B cell (primary cell): ENCODE measurements around the gene PPP4R1. TPM values are rescaled to one million over a fixed set of nuclear protein-coding genes. Genes with fewer than 3 reads are reported as not detected.

Experiments used
- ATAC-seq: fragments of 200-7000 bp; cut with Tn5 transposase; one replicate; pipeline ENCODE4 v1.10.0; 2021; ENCODE audit warnings: low read depth, mild to moderate bottlenecking, moderate number of reproducible peaks, moderate library complexity
- CTCF ChIA-PET: fragments of 350-600 bp; sonication (Branson Sonifier 250); formaldehyde crosslinking; loops from one replicate; lab custom pipeline; 2021; ENCODE audit warnings: antibody characterized with exemption, inconsistent platforms; lab: Charles Lee
- POLR2A ChIA-PET: fragments of 350-600 bp; sonication (Branson Sonifier 250); formaldehyde crosslinking; loops from one replicate; lab custom pipeline; 2021; ENCODE audit warnings: antibody characterized with exemption; lab: Charles Lee
- DNase-seq: peaks from one replicate; pipeline ENCODE4 v3.0.0; 2013
- H2AFZ ChIP-seq: 2 replicates; pipeline ENCODE4 v1.6.1; 2012; ENCODE audit warnings: mild to moderate bottlenecking, low read depth, low read length; ENCODE audit not compliant: insufficient read depth, poor library complexity, severe bottlenecking
- H3K27ac ChIP-seq, 2 donors: 1 replicate in 1 of 2; 2 replicates in 1 of 2; pipeline ENCODE4 v1.5.1; 2012 to 2013; ENCODE audit warnings: low read length in 2 of 2, mild to moderate bottlenecking in 2 of 2, moderate library complexity in 1 of 2
- H3K27me3 ChIP-seq, 4 experiments: fragments of 200-600 bp in 1 of 4; sonication (generic) in 1 of 4; replicated peaks in 1 of 4; 1 replicate in 2 of 4; 2 replicates in 2 of 4; pipeline versions ENCODE4 v1.6.1 to v1.7.0; 2013 to 2016; ENCODE audit warnings: low read length in 3 of 4, mild to moderate bottlenecking in 2 of 4, mixed read lengths in 1 of 4, moderate library complexity in 1 of 4; ENCODE audit not compliant: insufficient read depth in 4 of 4, control insufficient read depth in 3 of 4; ENCODE audit errors: control extremely low read depth in 1 of 4
- H3K36me3 ChIP-seq, 2 experiments: replicated peaks in 1 of 2; 1 replicate in 1 of 2; 2 replicates in 1 of 2; pipeline versions ENCODE4 v1.6.1 to v1.7.1; 2013; ENCODE audit warnings: low read length in 1 of 2; ENCODE audit not compliant: insufficient read depth in 2 of 2, control insufficient read depth in 1 of 2; ENCODE audit errors: control extremely low read depth in 1 of 2, extremely low read depth in 1 of 2
- H3K4me1 ChIP-seq, 2 donors: fragments of 200-600 bp in 1 of 2; sonication (generic) in 1 of 2; 1 replicate in 1 of 2; 2 replicates in 1 of 2; pipeline versions ENCODE4 v1.5.1 to v1.6.1; 2013 to 2017; ENCODE audit warnings: low read length in 2 of 2; ENCODE audit not compliant: control insufficient read depth in 2 of 2, insufficient read depth in 2 of 2
- H3K4me2 ChIP-seq: replicated peaks from 2 replicates; pipeline ENCODE3; 2012; ENCODE audit warnings: mild to moderate bottlenecking, low read depth, low read length; ENCODE audit not compliant: poor library complexity, severe bottlenecking
- H3K4me3 ChIP-seq, 5 experiments: fragments of 200-600 bp in 1 of 5; sonication (generic) in 1 of 5; 1 replicate in 3 of 5; 2 replicates in 2 of 5; pipeline versions ENCODE4 v1.5.1 to v1.7.0; 2011 to 2016; ENCODE audit warnings: low read length in 4 of 5, mild to moderate bottlenecking in 4 of 5, low read depth in 2 of 5, control low read depth in 1 of 5, moderate library complexity in 1 of 5; ENCODE audit not compliant: insufficient read depth in 1 of 5; ENCODE audit errors: control extremely low read depth in 1 of 5, extremely low read depth in 1 of 5
- H3K79me2 ChIP-seq: fragments of 200-600 bp; sonication (generic); one replicate; pipeline ENCODE4 v1.6.0; 2016; ENCODE audit warnings: low read length; ENCODE audit not compliant: control insufficient read depth, insufficient read depth
- H3K9ac ChIP-seq: fragments of 200-600 bp; sonication (generic); 2 replicates; pipeline ENCODE4 v1.6.1; 2017; ENCODE audit warnings: mild to moderate bottlenecking, low read length, moderate library complexity
- H3K9me3 ChIP-seq, 3 donors: one replicate each; pipeline versions ENCODE4 v1.6.1 to v1.7.1; 2013; ENCODE audit warnings: low read length in 2 of 3; ENCODE audit not compliant: control insufficient read depth in 2 of 3, insufficient read depth in 1 of 3; ENCODE audit errors: control extremely low read depth in 1 of 3
- H4K20me1 ChIP-seq: 2 replicates; pipeline ENCODE4 v1.6.0; 2012; ENCODE audit warnings: mild to moderate bottlenecking, low read length; ENCODE audit not compliant: insufficient read depth, control insufficient read depth, poor library complexity, severe bottlenecking
- H3K27ac Mint-ChIP-seq: one replicate; pipeline ENCODE4 v1.8.0; 2021; ENCODE audit warnings: mixed read lengths
- H3K27me3 Mint-ChIP-seq: one replicate; pipeline ENCODE4 v1.8.0; 2021; ENCODE audit warnings: mixed read lengths
- H3K4me1 Mint-ChIP-seq: one replicate; pipeline ENCODE4 v1.8.0; 2021; ENCODE audit warnings: mixed read lengths
- H3K4me3 Mint-ChIP-seq: one replicate; pipeline ENCODE4 v1.8.0; 2021; ENCODE audit warnings: mixed read lengths
- H3K9me3 Mint-ChIP-seq: one replicate; pipeline ENCODE4 v1.8.0; 2022; ENCODE audit warnings: mixed read lengths; ENCODE audit not compliant: insufficient read depth
- EZH2 ChIP-seq: IDR thresholded peaks from 2 replicates; pipeline ENCODE4 v1.6.1; 2012; ENCODE audit warnings: borderline replicate concordance, low read depth, mild to moderate bottlenecking, moderate library complexity, low read length; ENCODE audit not compliant: insufficient read depth, poor library complexity, severe bottlenecking
- WGBS: methylation state at CpG from one replicate; pipeline ENCODE4 v1.1.5; 2013; ENCODE audit warnings: missing lambda C conversion rate; ENCODE audit not compliant: insufficient coverage; 5-methylcytosine and 5-hydroxymethylcytosine counted together
- intact Hi-C: fragments of 100-400 bp; cut with micrococcal nuclease; formaldehyde crosslinking; loops from one replicate; pipeline ENCODE4 v1.10.0; 2022
- polyA plus RNA-seq: library from polyadenylated mRNA; depleted of rRNA; stranded (reverse); fragments of >200 nt; gene quantifications from 2 replicates; pipeline ENCODE4 v1.2.3, GENCODE V29; 2012
- total RNA-seq, 2 donors: library from RNA; stranded (reverse); fragments of 120-200 nt in 1 of 2; gene quantifications; 1 replicate in 1 of 2; 2 replicates in 1 of 2; pipeline versions ENCODE4 v1.2.3 to v1.2.4, GENCODE V29; 2013 to 2022
- TF ChIP-seq, protein P1 (sequence below): fragments of 200-600 bp; IDR thresholded peaks from one replicate; pipeline ENCODE4 v1.8.0; 2022; ENCODE audit warnings: antibody characterized with exemption, mild to moderate bottlenecking

PPP4R1 gene
- total and polyA plus RNA-seq, 2 donors (not counting 1 experiment from before 2014, with no cell fraction given) = 33.4 to 57.1 TPM

DNA sequence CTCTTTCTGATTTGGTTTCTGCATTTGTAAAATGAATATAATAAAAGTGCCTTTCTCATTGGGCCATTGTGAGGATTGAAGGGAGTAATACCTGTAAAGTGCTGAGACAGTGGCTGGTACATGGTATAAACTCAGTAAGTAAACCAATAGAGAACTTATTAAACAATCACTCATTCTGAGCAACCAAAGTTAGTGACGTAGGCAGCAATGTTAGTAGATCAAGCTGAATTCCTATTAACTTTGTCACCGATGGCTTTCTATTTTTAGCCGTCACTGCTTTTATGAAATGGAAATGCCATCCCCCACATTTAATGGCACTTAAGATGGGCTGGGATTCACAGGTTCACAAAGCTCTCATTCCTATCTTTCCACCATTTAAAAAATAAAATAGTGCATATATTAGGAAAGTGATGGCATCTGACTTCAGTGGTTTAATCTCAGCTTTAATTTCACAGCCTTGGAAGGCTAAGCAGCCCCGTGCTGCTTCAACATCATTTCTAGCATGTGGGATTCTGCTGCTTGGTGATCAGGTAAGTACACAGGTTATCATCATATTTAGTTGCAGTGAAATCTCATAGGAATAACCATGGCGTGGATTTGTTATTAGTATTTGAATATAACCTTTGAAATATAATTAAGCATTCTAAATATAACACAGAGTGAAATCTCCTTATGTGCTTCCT, 17.6 kb upstream of the PPP4R1 start:
- WGBS = no CpG with 5 or more reads among the region's 5 CpGs
- no peak for DNase-seq
- CTCF ChIA-PET = no interaction called here
- H3K36me3 ChIP-seq = no peaks in the 10 kb centered on the region
- TF ChIP-seq, protein P1, sequence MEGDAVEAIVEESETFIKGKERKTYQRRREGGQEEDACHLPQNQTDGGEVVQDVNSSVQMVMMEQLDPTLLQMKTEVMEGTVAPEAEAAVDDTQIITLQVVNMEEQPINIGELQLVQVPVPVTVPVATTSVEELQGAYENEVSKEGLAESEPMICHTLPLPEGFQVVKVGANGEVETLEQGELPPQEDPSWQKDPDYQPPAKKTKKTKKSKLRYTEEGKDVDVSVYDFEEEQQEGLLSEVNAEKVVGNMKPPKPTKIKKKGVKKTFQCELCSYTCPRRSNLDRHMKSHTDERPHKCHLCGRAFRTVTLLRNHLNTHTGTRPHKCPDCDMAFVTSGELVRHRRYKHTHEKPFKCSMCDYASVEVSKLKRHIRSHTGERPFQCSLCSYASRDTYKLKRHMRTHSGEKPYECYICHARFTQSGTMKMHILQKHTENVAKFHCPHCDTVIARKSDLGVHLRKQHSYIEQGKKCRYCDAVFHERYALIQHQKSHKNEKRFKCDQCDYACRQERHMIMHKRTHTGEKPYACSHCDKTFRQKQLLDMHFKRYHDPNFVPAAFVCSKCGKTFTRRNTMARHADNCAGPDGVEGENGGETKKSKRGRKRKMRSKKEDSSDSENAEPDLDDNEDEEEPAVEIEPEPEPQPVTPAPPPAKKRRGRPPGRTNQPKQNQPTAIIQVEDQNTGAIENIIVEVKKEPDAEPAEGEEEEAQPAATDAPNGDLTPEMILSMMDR = no peak
- TF ChIP-seq EZH2 = no peak
- intact Hi-C loops = no loop called here
- H4K20me1 ChIP-seq = no peaks in the 10 kb centered on the region
- POLR2A ChIA-PET = no interaction called here
- H3K27ac ChIP-seq = no peak overlapping the region
- Mint-ChIP-seq H3K4me1 (no peaks in the 10 kb centered on the region), H3K4me3 (no peak overlapping the region), H3K9me3 (no peaks in the 10 kb centered on the region), H3K27ac (no peak overlapping the region), H3K27me3 (peaks cover 5% of the 10 kb centered on the region)
- no peaks in the 10 kb centered on the region for H3K27me3 ChIP-seq
- H3K4me1 ChIP-seq = no peaks in the 10 kb centered on the region
- H3K4me2 ChIP-seq = no peak overlapping the region
- no peak for ATAC-seq
- H3K9ac ChIP-seq = no peak overlapping the region
- no peaks in the 10 kb centered on the region for H3K79me2 ChIP-seq
- no peak overlapping the region for H2AFZ ChIP-seq
- peaks cover 0 to 3% (median 0%) of the 10 kb centered on the region in 3 donors for H3K9me3 ChIP-seq
- H3K4me3 ChIP-seq = no peak overlapping the region

DNA sequence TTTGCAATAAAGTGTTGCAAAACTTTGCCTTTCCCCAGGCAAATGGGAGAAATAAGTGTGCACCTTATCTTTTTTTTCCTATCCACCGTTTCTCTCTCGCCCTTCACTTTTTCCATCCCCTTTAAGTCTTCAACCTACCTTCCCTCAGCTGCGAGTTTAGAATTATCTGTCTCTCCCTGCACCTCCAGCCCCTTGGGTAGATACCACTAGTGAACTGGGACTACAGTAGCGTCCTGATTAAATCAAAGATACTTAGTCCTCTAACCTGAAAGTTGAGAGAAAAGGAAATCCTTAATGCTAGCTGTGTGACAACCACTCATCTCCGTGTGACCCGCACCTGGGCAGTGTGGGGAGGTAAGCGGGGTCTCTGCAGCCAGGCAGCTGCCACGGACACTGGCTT, 16.1 kb upstream of the PPP4R1 start:
- intact Hi-C loops = no loop called here
- CTCF ChIA-PET = no interaction called here
- H3K27ac Mint-ChIP-seq = no peak overlapping the region
- Histone ChIP-seq H2AFZ (no peak overlapping the region), H3K4me1 (no peaks in the 10 kb centered on the region), H3K27me3 (peaks cover 0 to 2% (median 0%) of the 10 kb centered on the region in 4 experiments), H3K9ac (no peak overlapping the region), H3K4me2 (no peak overlapping the region), H3K36me3 (no peaks in the 10 kb centered on the region), H3K27ac (no peak overlapping the region), H4K20me1 (no peaks in the 10 kb centered on the region), H3K4me3 (no peak overlapping the region), H3K79me2 (no peaks in the 10 kb centered on the region), H3K9me3 (no peaks in the 10 kb centered on the region)
- POLR2A ChIA-PET = no interaction called here
- H3K4me1 Mint-ChIP-seq = no peaks in the 10 kb centered on the region
- peaks cover 9% of the 10 kb centered on the region for H3K27me3 Mint-ChIP-seq
- H3K4me3 Mint-ChIP-seq = no peak overlapping the region
- TF ChIP-seq, protein P1 = no peak
- no peak for TF ChIP-seq EZH2
- H3K9me3 Mint-ChIP-seq = no peaks in the 10 kb centered on the region
- DNase-seq (no peak), ATAC-seq (no peak)
- WGBS = 94% methylated on average over 6 of the region's 8 CpGs
